ENCODE measurements around the gene PNPLA8.

DNA sequence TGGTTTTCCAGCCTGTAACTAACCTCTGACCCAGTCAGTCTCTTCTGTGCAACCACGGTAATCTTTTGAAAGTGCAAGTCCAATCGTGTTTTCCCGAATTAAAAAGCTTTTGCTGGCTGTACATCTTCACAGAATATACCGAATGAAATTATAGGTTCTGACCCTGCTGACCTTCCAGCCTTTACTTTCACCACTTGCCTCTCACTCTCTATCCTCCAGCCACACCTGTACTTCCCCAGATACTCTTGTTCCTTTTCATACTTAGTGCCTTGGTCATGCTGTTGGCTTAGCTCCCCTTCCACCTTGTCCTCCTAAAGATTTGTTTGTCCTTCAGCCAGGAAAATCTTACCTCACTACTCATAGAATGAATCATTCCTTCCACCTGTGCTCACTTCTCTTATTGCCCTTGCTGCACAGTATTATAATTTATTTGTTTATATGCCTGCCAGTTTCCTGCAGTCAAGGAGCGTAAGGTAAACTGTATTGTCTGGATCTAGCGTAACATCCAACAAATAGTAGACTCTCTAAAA lies 2.3 kb upstream of the PNPLA8 start:
- TF ChIP-seq EZH2phosphoT487 (IDR thresholded peaks at IDR 0.05) (no peak), EZH2 (IDR thresholded peaks at IDR 0.05) (no peak)
- TF ChIP-seq, protein P1, sequence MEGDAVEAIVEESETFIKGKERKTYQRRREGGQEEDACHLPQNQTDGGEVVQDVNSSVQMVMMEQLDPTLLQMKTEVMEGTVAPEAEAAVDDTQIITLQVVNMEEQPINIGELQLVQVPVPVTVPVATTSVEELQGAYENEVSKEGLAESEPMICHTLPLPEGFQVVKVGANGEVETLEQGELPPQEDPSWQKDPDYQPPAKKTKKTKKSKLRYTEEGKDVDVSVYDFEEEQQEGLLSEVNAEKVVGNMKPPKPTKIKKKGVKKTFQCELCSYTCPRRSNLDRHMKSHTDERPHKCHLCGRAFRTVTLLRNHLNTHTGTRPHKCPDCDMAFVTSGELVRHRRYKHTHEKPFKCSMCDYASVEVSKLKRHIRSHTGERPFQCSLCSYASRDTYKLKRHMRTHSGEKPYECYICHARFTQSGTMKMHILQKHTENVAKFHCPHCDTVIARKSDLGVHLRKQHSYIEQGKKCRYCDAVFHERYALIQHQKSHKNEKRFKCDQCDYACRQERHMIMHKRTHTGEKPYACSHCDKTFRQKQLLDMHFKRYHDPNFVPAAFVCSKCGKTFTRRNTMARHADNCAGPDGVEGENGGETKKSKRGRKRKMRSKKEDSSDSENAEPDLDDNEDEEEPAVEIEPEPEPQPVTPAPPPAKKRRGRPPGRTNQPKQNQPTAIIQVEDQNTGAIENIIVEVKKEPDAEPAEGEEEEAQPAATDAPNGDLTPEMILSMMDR (IDR thresholded peaks at IDR 0.05) = no peak

Data from neural progenitor cell (in vitro differentiated cells).